Suppressor macrophage treated with lipopolysaccharide for 4 hours (primary cell): Measurements from ENCODE around the gene OR5K1.
A peak's percentile ranks its signal among the peaks of the same experiment; 100 is the strongest.

Experiments
- DNase-seq: peaks from one replicate; pipeline ENCODE4 v3.0.0-alpha.2; 2020

The OR5K1 gene

DNA sequence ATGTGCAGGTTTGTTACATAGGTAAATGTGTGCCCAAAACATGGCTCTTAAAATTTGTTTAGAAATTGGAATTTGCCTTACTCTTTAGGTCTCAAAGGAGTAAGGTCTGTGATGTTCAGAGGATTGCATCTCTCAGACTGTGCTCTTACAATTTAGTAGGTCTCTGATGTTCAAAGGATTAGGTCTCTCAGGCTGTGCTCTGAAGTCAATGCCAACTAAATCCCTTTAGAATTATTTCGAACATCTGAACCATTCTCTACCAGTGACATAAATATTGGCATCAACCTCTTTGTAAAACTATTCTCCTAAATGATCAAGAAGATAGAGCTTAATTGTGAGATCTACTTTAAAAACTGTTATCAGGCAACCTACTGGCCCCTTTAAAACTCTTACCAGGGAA, at the start of gene OR5K1:
TSS of gene OR5K1 (plus strand) at position 301 of the 400 bp plus-strand sequence. CDS start 6,376 bp downstream, outside the sequence.
- DNase-seq = no peak

GRCh38 chr3:98432575-98432974, 30.4 kb upstream of the OR5K1 start:
- no peak for DNase-seq

GRCh38 chr3:98433764-98434163, 29.2 kb upstream of the OR5K1 start:
- no peak for DNase-seq

GRCh38 chr3:98434412-98434811, 28.6 kb upstream of the OR5K1 start:
- no peak for DNase-seq

- DNase-seq = no peak
Measured at GRCh38 chr3:98440283-98440682, 22.7 kb upstream of the OR5K1 start.

- DNase-seq = no peak
Measured at GRCh38 chr3:98445949-98446406, 17.0 kb upstream of the OR5K1 start.

- DNase-seq = no peak
Measured at GRCh38 chr3:98449606-98450193, 13.3 kb upstream of the OR5K1 start.

- no peak for DNase-seq
Measured at GRCh38 chr3:98450372-98450771, 12.6 kb upstream of the OR5K1 start.

- DNase-seq = no peak
Measured at GRCh38 chr3:98453827-98454226, 9.2 kb upstream of the OR5K1 start.

- DNase-seq = peak; percentile 2
Measured at GRCh38 chr3:98454929-98455328, 8.1 kb upstream of the OR5K1 start.

GRCh38 chr3:98457543-98457942, 5.5 kb upstream of the OR5K1 start:
- no peak for DNase-seq

DNA sequence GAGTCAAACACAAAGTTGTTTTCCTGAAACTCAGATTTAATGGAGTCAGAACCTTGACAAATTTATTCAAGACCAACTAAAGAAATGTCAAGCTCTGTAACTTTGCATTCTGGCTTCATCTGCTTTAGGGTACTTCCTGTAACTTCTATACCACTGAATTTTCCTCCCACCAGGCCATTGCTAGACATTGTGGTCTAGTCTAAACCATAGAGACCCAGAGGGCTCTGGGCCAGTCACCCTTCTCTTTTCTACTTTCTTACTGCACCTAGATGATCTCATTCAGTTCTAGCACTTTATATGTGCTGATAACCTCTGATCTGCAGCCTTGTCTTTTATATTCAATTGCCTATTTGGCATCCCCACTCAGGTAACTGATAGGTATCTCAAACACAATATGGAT, 2.8 kb upstream of the OR5K1 start:
- no peak for DNase-seq

DNA sequence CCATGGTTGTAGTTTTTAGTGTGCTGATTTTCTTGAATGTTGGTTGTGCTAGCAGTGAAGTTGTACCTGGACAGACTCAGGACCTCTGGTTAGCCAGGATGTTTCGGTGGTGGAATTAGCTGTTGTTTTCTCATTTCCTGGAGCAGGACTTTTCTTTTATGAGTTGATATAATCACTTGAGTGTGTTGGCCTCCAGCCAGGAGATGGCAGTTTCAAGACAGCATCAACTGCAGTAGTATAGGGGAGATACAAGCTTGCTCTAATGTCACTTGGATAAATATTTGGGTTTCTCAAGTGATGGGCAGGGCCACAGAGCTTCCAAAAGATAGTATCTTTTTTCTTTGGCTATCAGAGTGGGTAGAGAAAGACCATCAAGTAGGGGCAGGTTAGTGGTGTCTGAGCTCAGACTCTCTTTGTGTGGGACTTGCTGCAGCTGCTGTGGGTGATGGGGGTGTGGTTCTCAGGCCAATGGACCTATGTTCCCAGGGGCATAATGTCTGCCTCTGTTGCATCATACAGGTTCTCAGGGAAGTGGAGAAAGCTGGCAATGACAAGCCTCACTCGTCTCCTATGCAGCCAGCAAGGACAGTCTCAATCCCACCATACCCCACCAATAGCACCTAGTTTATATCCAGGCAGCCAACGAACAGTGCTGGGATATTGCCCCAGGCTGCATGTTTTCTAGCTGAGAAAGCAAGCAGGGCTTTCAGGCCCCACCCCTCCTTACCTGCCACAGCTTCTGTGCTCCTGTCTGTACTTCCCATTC, 19.9 kb downstream of the OR5K1 start:
- no peak for DNase-seq

DNA sequence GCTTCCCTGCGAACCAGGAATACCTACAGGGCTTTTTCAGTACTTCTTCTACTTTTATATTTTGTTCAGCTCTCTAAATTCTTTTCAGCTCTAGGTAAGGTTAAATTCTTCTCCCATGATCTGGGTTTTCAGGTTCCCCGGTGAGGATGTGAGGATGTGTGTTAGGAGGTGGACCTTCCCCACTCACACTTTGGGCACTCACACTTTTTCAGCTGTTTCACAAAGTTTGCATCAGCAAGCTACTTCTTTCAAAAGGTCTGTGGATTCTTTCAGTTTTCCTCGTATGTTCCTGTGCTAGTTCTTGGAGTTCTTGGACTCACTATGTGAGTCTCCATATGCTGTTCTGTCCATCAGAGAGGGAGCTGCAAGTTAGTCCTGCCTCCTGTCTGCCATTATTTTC, 20.6 kb downstream of the OR5K1 start:
- DNase-seq = no peak

DNA sequence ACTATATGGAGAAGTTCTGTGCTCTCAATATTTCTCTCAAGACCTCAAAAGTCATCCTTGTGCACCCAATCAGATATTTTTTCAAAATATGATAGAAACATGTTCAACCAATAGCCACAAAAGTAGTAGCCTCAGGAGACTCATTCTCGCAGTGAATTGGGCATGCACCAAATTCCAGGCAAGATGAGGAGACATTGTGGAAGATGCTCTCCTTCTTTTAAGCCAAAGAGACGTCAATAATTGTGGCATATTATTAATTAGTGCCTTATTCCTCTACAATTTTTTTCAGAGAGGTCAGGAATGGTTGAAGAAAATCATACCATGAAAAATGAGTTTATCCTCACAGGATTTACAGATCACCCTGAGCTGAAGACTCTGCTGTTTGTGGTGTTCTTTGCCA, 34.4 kb downstream of the OR5K1 start, which contains the start of gene OR5K2:
TSS of gene OR5K2 (plus strand) at position 301 of the 400 bp plus-strand sequence. CDS start at position 301, 0 bp downstream.
- DNase-seq = no peak

DNA sequence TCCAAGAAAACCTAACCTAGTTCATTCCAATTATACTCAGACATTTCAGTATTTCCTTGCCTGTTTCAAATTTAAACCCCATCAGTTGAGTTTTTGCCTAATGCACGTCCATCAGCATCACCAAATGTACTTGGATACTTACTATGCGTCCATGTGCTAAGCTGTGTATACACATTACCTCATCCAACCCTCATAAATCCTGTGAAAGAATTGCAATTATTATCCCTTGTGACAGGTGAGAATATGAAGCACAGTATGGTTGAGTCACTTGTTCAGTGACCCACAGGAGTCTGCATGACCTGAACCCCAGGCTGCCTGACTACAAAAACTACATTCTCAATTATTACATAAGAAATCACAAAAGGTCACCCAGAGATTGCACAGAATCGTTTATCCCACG, 37.0 kb downstream of the OR5K1 start:
- DNase-seq = no peak

GRCh38 chr3:98501270-98501669, 38.3 kb downstream of the OR5K1 start:
- no peak for DNase-seq

DNA sequence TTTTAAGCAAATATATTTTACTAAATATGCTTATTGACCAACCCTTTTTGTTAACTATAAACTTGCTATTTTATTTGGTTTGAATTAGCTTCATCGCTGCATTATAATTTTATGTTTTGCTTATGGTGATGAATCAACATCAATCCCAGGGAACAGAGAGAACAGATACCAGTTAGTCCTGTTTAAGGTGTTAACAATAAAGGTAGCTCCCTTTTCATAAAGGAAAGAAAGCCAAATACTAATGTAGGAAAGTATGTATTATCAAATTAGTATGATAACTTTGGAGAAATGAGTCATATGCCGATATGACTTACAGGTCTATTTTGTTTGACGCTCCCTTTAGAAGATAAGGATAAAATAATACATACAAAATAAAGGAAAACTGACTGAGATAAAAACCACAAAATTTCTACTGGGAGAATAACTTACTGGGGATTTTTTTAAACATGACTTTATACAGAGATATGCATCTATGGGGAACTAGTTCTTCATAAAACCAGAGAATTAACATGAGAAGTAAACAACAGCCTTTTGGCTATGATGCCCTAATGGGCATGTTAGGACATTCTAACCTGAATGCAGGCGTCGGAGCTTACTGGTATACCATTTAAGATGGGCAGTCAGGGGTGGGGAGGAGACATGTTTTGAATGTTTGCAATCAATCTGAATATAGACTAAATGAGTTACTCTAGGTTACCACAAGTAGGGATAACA, 39.0 kb downstream of the OR5K1 start:
- no peak for DNase-seq

- DNase-seq = no peak
Measured at GRCh38 chr3:98504539-98504938, 41.5 kb downstream of the OR5K1 start.

- no peak for DNase-seq
Measured at GRCh38 chr3:98508582-98508981, 45.6 kb downstream of the OR5K1 start.

GRCh38 chr3:98512576-98512975, 49.6 kb downstream of the OR5K1 start:
- no peak for DNase-seq

GRCh38 chr3:98513091-98513511, 50.1 kb downstream of the OR5K1 start:
- DNase-seq = peak; percentile 9

- DNase-seq = no peak
Measured at GRCh38 chr3:98513736-98514135, 50.7 kb downstream of the OR5K1 start.

DNA sequence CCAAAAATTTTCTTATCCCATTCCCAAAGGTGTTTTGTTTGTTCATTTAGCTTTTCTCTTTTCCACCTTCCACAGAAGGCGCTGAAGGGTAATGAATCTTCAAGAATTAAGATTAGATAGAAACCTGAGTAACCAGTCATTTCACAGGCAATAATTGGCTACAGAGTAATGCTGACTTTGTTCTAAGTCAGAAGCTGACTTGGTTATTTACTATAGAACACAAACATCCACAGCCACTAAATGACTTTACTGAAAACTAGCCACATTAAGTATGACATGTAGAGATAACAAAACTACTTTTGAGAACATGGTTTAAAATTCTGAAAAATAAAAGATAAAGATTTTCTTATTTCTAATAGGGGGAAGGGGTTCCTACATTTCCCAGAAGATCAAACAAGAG, 51.9 kb downstream of the OR5K1 start:
- DNase-seq = no peak
